ENCODE data around the gene TNRC6C.

TNRC6C gene

GRCh38 chr17:78144736-78145641, 186.5 kb downstream of the TNRC6C start:
- DNase-seq (ENCODE audit: extremely low read depth, low read depth), result no peak
- TF ChIP-seq CTCF (IDR thresholded peaks at IDR 0.05; ENCODE audit: low read depth, low read length), result no peak

- TF ChIP-seq CTCF (IDR thresholded peaks at IDR 0.05; ENCODE audit: low read depth, low read length), result no peak
- no peak for DNase-seq (ENCODE audit: extremely low read depth, low read depth)
Measured at GRCh38 chr17:78146471-78146869, 188.0 kb downstream of the TNRC6C start.

GRCh38 chr17:78146881-78147280, 188.4 kb downstream of the TNRC6C start:
- DNase-seq (ENCODE audit: extremely low read depth, low read depth), result no peak
- TF ChIP-seq CTCF (IDR thresholded peaks at IDR 0.05; ENCODE audit: low read depth, low read length), result no peak

- DNase-seq (ENCODE audit: extremely low read depth, low read depth), result no peak
Measured at GRCh38 chr17:78147315-78147998, 189.0 kb downstream of the TNRC6C start.

GRCh38 chr17:78148286-78149016, 189.9 kb downstream of the TNRC6C start:
- DNase-seq (ENCODE audit: extremely low read depth, low read depth), result no peak
- TF ChIP-seq CTCF (IDR thresholded peaks at IDR 0.05; ENCODE audit: low read depth, low read length), result no peak

More at GRCh38 chr17:78147315-78147998, 189.0 kb downstream of the TNRC6C start:
- TF ChIP-seq CTCF (IDR thresholded peaks at IDR 0.05; ENCODE audit: low read depth, low read length), result no peak

GRCh38 chr17:78151514-78152008, 193.1 kb downstream of the TNRC6C start:
- TF ChIP-seq CTCF (IDR thresholded peaks at IDR 0.05; ENCODE audit: low read depth, low read length), result no peak
- DNase-seq (ENCODE audit: extremely low read depth, low read depth), result no peak
